SHP77 (cell line): ENCODE data around the gene PRMT7.

Source experiments
- DNase-seq, 2 experiments: peaks; one replicate each; lab custom pipeline; 2025; lab: John Stamatoyannopoulos, UW

The PRMT7 gene

DNA sequence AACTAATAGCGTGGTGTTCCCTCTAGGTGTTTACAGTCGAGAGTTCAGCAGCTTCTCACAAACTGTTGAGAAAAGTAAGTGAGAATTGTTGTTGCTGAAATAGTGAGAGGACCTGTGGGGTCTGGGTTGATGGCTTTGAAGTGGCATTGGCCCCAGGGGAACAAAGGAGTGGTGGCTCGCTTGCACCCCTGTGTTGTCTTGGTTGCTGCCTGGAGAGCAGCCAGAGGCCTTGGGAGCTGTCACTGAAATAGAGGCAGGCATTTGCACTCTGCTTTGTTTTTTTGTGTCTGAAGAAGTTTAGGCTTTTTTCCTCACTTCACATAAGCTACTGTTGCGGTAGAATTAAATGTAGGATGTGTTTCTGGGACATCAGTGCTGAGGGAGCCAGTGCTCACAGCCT lies 36.8 kb downstream of the PRMT7 start:
- DNase-seq = no peak

DNA sequence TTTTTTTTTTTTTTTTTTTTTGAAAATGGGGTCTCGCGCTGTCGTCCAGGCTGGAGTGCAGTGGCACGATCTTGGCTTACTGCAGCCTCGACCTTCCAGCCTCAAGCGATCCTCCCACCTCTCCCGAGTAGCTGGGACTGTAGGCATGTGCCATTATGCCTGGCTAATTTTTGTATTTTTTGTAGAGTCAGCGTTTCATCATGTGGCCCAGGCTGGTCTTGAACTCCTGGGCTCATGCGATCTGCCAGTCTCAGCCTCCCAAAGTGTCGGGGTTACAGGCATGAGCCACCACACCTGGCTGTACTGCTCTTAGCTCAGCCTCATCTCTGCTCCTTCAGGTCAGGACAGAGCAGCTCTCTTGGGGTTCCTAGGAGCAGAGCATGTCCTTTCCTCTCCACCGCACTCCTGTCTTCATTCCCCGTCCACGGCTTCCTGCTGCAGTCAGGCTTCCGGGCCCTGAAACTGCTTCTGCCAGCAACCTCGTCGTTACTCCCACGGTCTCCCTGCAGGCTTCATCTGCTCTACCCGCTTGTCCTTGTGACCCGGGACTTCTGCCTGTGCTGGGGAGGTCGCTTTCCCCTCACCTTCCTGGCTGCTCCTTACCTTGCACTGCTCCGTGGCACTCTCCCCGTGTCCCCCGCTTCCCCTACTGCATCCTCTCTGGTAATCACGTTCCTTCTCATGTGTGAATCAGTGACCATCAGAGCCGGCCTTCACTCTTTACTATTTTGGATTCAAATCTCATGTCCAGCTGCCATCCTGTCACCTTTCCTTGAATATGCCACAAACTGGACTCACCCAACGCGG lies 38.0 kb downstream of the PRMT7 start:
- no peak for DNase-seq

DNA sequence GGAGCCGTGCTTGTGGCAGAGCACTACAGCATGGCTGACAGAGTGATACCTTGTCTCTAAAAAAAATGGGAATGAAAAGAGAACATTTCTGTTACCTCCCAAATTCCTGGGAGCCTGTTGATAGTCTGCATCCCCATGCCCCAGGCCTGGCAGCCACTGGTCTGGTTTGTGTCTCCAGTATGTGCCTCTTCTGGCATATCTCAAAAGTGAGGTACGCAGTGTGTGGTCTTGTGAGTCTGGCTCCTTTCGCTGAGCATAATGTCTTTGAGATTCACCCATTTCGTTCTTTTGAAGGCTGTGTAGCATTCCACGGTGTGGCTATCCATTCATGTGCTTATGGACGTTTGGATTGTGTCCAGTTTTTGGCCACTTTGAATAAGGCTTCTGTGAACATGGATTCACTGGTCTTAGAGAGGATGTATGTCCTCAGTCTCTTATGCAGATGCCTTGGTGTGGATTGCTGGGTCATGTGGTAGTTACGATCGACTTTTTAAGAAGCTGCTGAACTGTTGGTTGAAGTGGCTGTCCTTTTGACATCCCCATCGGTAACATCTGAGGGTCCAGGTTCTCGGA lies 39.1 kb downstream of the PRMT7 start:
- DNase-seq = no peak

DNA sequence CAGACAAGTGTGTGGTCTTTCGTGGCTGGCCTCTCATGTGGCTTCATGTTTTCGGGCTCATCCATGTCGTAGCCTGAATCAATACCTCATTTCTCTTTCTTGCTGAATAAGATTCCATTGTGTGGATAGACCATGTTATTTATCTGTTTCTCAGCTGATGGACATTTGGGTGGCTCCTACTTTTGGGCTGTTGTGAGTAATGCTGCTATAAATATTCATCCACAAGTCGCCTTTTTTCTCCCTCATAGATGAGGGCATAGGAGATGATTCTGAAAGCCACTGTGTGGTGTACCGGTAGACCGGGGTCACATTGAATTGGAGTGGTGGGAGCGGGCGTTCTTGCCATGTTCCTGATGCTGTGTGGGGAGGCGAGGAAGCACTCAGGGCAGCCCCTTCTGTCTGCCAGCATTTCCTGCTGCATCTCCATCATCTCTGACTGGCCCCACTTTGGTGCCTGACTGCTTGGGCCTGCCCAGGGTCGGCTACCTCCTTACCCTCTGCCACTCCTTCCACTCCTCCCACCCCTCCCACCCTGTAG lies 40.1 kb downstream of the PRMT7 start:
- DNase-seq = no peak

DNA sequence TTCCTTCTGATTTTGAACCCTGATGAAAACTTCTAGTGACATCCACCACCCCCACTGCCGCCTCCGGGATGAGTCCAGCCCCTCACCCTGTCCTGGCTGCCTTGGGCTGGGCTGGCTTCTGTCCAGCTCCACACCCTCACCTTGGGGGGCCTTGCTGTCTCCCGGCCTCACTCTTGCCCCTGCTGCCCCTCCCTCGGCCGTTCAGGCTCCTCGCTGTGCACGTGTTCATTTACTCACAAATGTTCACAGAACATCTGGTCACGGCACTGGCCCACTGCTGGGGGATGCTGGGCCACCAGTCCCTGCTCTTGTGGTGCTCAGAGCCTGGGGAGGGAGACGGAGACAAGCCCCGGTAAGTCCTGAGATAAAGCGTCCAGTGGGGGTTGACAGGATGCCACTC lies 40.6 kb downstream of the PRMT7 start:
- no peak for DNase-seq

DNA sequence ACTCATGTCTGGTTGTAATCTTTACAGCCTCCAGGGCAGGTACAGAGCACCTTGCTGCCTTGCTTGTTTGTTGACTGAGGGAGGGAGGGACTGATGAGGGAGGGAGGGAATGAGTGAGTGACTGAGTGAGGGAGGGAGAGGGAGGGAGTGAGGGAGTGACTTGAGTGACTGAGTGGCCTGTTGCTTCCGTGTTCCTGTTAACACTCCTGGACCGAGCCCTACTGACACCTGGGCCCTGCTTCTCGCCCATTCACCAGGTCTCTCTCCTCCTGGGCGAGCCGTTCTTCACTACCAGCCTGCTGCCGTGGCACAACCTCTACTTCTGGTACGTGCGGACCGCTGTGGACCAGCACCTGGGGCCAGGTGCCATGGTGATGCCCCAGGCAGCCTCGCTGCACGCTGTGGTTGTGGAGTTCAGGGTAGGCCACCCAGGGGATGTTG lies 41.2 kb downstream of the PRMT7 start:
- DNase-seq = no peak

DNA sequence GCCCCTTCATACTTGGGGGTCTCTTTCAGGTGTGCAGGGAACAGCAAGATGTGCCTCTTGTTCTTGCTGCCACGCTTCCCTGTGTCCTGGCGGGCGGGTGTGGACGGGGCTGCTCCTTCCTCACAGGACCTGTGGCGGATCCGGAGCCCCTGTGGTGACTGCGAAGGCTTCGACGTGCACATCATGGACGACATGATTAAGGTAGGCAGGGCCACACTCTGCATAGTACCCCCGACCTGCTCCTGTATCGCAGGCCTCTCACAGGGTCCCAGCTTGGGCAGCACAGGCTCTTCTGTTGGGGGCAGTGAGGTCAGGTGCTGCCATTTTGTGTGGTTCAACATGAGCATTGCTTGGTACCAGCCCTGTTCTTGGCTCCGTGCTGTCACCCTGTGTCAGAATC lies 42.5 kb downstream of the PRMT7 start:
- no peak for DNase-seq

DNA sequence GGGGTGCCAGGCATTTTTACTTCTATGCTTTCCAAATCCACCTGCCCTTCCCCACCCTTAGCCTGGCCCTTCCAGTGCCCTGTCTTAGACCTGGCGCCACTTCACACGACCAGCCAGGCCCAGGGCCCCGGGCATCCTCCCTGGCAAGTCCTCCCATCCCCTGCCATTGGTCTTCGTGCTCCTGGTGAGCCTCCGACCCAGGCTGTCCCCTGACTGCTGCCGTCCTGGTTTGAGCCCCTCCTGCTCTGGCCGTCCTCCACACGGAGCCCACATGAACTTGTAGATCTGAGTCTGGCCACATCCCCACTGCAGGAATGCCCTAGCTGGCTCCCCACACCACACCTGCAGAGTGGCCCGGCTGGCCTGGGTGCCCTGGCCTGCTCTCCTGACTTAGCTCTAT lies 44.0 kb downstream of the PRMT7 start:
- no peak for DNase-seq

DNA sequence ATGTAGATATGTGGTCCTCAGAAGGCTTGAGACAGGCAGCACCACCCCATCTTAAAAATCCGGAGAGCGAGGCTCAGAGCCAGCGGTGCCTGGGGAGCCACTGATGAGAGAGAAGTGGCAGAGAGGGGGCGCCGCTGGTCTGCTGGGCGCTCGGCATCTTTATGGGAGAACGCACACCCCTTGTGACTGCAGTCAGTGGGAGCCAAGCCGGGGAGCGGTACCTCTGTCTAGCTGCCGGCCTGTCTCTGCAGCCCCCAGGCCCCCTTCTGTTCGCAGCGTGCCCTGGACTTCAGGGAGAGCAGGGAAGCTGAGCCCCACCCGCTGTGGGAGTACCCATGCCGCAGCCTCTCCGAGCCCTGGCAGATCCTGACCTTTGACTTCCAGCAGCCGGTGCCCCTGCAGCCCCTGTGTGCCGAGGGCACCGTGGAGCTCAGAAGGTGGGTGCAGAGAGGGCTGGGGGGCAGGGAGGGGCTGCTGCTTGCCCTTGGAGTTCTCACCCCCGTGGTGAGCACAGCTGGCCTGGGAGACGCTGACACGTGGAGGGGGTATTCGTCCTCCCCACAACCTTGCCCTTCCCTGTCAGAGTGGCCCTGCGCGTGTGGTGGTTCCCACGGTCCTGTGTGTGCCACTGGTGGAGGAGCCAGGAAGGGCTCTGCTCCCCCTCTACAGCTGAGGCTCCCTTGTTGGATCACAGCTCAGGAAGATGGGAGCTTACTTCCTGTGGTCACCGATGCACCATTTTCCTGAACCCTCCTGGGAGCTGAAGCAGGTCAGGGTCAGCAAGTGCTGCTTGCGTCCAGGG lies 44.8 kb downstream of the PRMT7 start:
- DNase-seq = no peak

DNA sequence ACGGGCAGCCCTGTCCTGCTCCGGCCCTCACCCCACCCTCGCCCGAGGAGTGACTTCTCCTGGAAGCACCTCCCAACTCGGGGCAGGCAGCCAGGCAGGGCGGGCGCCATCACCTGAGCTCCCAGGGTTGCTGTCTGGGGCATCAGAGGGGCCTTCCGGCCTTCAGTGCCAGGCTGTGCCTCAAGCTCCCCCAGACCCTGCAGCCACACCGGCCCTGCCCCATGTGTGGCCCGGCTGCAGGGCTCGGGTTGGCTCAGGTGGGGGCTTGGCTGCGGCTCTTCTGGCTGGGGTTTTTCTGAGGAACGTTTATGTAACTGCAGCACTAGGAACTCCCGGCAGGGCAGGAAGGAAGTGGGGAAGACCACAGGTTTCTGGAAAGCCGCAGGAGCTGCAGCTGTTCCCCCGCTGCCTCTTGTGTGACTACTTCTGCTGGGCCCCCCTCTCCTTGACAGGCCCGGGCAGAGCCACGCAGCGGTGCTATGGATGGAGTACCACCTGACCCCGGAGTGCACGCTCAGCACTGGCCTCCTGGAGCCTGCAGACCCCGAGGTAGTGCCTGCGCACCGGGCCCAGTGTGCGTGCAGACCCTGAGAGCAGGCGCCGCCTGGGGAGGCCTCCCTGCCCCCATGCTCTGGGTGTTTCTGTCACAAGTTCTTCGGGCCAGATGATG lies 45.6 kb downstream of the PRMT7 start:
- no peak for DNase-seq

DNA sequence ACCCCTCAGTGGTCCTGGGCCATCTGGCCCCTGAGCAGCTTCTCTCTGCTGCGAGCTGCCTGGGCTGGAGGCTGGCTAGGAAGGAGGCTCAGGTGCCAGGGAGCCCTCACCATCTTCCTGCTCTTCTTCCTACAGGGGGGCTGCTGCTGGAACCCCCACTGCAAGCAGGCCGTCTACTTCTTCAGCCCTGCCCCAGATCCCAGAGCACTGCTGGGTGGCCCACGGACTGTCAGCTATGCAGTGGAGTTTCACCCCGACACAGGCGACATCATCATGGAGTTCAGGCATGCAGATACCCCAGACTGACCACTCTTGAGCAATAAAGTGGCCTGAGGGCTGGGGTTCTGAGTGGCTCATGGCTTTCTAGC lies 46.1 kb downstream of the PRMT7 start:
- DNase-seq = no peak

DNA sequence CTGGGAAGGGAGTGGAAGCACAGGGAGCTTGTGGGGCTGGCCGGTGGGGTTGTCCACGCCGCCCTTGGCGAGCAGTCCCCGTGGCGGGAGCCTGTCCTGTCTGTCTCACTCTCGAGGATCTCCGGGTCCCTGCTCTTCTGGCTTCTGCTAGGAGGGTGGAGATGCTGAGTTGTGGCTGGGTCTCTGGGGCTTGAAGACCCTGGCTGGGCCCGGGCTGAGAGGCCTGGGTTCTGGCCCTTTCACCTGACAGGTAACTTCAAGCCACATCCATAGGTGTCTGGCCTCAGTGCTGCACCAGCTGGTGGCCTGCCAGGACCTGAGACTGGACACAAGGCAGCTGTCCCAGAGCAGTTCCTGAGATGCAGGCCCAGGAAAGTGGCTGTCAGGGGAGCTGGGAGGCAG lies 46.7 kb downstream of the PRMT7 start:
- no peak for DNase-seq

DNA sequence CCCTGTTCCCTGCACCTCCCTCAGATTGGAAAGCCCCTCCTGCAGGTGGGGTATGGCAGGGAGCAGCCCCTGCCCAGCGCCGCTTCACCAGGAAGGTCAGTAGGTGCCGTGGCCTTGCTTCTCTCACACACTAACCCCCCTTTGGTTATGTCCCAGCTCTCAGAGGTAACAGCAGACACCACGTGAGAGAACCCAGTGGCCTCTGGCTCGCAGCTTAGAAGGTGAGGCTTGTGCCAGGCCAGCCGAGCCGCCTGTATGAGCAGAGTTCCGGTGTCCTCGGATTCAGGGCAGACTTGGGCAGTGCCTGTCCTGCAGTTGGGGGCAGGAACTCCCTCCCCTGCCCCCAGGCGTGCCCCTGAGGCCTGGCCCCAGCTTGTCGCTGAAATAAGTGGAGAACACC lies 47.1 kb downstream of the PRMT7 start:
- no peak for DNase-seq

DNA sequence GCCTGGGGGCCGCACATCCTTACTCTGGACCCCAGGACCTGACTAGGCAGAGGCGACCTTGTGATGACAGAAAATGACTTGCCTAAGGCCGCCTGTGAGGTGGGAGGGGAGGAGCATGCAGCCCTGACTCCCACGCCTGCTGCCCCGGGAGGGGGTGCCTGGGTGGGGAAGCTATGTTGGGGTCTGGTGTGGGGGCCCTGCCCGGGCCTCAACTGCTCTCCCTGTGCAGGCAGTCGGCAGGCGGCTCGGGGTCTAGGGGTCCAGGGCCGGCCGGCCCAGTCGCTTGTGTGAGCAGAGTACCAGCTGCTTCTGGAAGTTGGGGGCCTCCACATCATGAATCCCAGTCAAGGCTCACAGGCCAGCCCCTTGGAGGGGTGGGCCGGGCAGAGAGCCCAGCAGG lies 48.1 kb downstream of the PRMT7 start:
- DNase-seq = no peak

DNA sequence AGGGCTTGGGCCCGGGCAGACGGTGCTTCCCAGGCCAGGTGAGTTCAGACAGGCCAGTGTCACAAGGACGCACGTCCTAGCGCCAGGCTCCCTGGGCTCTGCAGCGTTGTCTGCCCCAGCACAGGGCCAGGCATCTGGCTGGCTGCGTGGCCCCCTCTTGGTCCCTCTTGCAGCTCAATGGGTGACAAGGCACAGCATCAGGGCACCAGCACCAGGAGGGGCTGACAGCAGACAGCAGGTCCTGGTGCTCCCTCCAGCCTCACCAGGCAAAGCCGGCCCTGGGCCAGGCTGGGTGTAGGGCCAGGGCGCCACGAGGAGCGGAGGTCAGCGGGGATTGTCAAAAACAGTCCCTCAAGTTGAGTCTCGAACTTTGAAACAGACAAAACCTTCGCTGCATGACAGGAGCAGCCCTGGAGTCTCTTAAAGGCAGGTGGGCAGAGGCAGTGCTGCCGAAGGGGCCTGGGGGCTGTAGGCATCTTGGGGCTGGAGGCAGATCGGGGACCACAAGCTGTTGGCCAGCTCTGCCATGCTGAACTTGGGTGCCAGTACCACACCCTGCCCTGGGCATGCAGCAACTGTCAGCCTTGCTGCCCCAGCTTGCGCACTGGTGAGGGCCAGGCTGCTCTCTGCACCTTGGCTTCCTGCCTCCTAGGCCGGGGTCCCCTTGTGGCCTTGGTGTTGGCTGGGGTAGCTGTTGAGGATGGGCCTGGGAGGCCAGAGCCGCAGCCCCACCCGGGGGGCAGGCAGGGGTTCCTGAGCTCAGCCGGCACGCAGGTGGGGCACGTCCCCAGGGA lies 48.8 kb downstream of the PRMT7 start:
- DNase-seq = no peak

DNA sequence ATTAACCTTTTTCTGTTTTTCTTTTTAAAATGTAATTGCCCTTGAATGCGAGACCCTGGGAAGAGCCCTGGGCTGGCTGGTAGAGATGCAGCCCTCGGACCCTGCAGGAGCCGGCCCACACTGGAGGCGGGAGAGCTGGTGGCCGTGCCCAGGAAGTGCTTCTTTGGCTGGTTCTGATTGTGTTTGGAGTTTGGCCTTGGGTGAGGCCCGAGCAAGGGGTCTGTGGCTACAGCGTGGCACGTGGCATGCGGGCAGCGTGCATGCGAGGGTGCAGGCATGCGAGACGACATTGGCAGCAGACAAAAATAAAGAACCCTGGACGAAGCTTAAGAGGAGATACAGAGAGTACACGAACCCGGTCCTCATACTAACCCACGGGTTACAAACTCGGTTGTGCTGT lies 49.7 kb downstream of the PRMT7 start:
- DNase-seq = no peak

DNA sequence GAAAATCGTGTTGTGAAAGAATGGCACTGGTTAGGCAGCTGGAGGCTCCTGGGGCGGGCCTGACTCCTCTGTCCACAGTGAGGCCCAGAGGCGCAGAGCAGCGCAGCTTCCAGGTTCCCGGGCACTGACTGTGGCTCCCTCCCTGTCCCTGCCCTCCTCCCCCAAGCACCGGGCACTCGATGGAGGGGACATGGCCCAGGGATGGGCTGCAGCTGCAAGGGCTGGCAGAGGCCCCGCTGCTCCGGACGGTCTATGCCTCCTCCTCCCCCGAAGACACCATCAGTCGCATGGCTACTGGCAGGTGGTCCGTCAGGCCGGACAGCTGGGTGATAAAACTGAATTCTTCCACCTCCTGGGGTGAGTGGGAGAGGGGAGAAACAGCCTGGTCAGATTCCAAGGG lies 50.1 kb downstream of the PRMT7 start:
- DNase-seq = no peak

DNA sequence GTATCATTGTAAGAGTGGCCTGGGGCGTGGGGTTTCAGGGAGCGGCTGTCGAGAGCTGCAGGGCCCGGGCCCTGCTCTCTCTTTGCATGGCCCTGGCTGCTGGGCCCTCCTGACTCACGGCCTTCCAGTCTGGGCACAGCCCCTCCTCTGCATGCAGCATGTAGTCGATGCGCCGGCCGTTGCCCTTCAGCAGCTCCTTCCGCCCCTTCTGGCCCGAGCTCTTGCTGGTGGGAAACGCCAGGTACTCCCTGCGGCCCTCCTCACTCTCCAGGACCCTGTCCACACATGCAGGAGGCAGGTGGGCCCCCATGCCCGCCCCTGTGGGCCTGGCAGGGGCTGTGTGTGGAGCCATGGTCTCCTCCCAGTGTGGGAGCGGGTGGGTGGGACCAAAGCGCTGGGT lies 50.7 kb downstream of the PRMT7 start:
- DNase-seq = no peak

DNA sequence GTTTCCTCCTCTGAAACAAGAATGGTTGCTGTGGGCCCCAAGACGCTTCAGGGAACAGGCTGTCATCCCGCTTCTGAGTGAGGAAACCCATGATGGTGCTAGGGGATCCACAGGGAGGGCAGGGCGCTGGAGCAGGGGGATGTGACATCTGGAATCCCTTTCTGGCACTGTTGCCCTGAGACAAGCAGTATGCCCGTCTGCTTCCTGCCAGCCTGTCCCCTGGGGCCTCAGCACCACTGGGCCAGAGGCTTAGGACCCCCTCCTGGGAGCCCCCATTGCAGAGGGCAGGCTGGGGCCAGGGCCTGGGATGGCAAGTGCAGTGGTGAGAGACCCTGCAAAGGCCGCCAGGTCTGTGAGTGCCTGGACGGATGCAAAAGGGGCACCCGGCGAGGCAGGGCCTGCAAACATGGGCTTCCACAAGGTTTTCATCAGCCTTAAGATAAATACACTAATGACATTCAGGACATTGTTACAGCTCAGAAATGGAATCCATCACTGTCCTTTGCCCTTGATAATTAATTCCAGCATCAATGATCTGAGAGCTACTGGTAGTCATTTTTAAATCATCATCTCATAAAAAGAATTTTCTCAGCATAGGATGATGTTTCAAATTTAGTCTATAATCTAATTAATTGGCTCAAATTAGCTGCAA lies 51.6 kb downstream of the PRMT7 start:
- DNase-seq = no peak

DNA sequence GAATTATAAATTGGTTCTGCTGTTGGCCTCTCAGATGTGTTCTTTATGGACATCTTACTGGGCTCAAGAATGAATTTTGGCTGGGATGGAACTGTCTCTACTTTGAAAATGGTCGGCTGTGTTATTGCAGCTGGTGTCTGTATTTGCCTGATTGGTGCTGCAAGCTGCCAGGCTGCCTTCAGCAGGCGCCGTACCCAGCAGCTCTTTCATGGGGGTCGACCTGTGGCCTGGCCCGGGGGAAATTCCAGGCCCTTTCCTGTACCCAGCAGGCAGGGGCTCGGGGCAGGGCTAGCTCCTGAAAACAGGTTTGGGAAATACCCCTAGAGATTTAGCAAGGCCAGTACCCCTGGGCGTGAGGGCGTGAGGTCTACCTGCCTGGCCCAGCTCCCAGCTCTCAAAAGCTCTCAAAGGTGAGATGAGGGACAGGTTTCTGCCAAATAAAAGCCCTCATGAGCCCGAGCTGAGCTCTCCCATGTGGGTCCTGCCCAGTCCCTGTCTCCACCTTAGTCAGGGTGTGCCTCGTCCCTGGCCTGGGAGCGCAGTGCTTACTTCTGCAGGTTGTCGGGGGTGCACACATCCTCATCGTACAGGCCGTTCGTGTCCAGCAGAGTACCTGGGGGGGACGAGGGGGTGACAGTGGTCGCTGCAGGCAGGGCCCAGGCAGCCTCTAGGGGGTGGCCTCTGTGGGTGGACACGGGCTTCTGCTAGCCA lies 52.3 kb downstream of the PRMT7 start:
- peak; percentile 30 for DNase-seq
